WTC11 (cell line): ENCODE data around the gene CLEC1A. TPM values are rescaled to one million over a fixed set of nuclear protein-coding genes. Genes with fewer than 3 reads are reported as not detected.

ENCODE experiments used
- ATAC-seq: fragments of 200-7000 bp; cut with Tn5 transposase; 2 replicates; pipeline ENCODE4 v1.10.0; 2021; ENCODE audit warnings: mild to moderate bottlenecking, moderate library complexity
- CTCF ChIA-PET: fragments of 300-600 bp; sonication (Branson Sonifier 250); formaldehyde crosslinking; loops from one replicate; lab custom pipeline; 2021; ENCODE audit warnings: antibody characterized with exemption; lab: Charles Lee
- POLR2A ChIA-PET: fragments of 350-600 bp; sonication (Branson Sonifier 250); formaldehyde crosslinking; loops from one replicate; lab custom pipeline; 2021; ENCODE audit warnings: antibody characterized with exemption; lab: Charles Lee
- DNase-seq: peaks from one replicate; pipeline ENCODE4 v3.0.0; 2021; ENCODE audit warnings: low spot score
- H3K27ac Mint-ChIP-seq: 2 replicates; pipeline ENCODE4 v1.8.0; 2021; ENCODE audit warnings: mixed read lengths
- H3K27me3 Mint-ChIP-seq: 2 replicates; pipeline ENCODE4 v1.8.0; 2021; ENCODE audit warnings: low read depth, mild to moderate bottlenecking, moderate library complexity, mixed read lengths
- H3K36me3 Mint-ChIP-seq: 2 replicates; pipeline ENCODE4 v1.8.0; 2021; ENCODE audit warnings: mixed read lengths
- H3K4me1 Mint-ChIP-seq: 2 replicates; pipeline ENCODE4 v1.8.0; 2022; ENCODE audit warnings: mixed read lengths
- H3K4me3 Mint-ChIP-seq: 2 replicates; pipeline ENCODE4 v1.8.0; 2021; ENCODE audit warnings: mild to moderate bottlenecking, moderate library complexity, mixed read lengths
- H3K9me3 Mint-ChIP-seq: 2 replicates; pipeline ENCODE4 v1.8.0; 2021; ENCODE audit warnings: mixed read lengths
- CBFB ChIP-seq: sonication (generic); formaldehyde crosslinking; IDR thresholded peaks from 2 replicates; pipeline ENCODE4 v1.8.1; 2022; ENCODE audit warnings: mild to moderate bottlenecking, low read depth, missing genetic modification reagents
- ESRRA ChIP-seq: sonication (generic); formaldehyde crosslinking; IDR thresholded peaks from 2 replicates; pipeline ENCODE4 v1.8.1; 2022; ENCODE audit warnings: mild to moderate bottlenecking, missing genetic modification reagents, borderline replicate concordance
- OVOL2 ChIP-seq: fragments of 250-450 bp; sonication (Bioruptor Pico); IDR thresholded peaks from 2 replicates; pipeline ENCODE4 v1.9.0; 2021; ENCODE audit warnings: mild to moderate bottlenecking, borderline replicate concordance
- TCF7 ChIP-seq: sonication (generic); formaldehyde crosslinking; IDR thresholded peaks from 2 replicates; pipeline ENCODE4 v1.8.0; 2022; ENCODE audit warnings: mild to moderate bottlenecking, low read depth, missing genetic modification reagents, moderate library complexity
- TP53 ChIP-seq: sonication (generic); formaldehyde crosslinking; IDR thresholded peaks from 2 replicates; pipeline ENCODE4 v1.8.1; 2023; ENCODE audit warnings: mild to moderate bottlenecking, missing genetic modification reagents
- ZNF263 ChIP-seq: sonication (generic); formaldehyde crosslinking; IDR thresholded peaks from 2 replicates; pipeline ENCODE4 v1.8.1; 2022; ENCODE audit warnings: low read depth, mild to moderate bottlenecking, moderate library complexity, missing genetic modification reagents
- ZNF317 ChIP-seq: sonication (generic); formaldehyde crosslinking; IDR thresholded peaks from 2 replicates; pipeline ENCODE4 v1.8.1; 2023; ENCODE audit warnings: low read depth, mild to moderate bottlenecking, moderate library complexity, missing genetic modification reagents, borderline replicate concordance
- ZNF423 ChIP-seq: fragments of 250-450 bp; sonication (Bioruptor Pico); IDR thresholded peaks from 2 replicates; pipeline ENCODE4 v2.1.2; 2022; ENCODE audit warnings: mild to moderate bottlenecking, moderate library complexity
- total RNA-seq: library from RNA; stranded (reverse); gene quantifications from 3 replicates; pipeline ENCODE4 v1.2.3, GENCODE V29; 2021
- TF ChIP-seq, protein P1 (sequence below): sonication (generic); formaldehyde crosslinking; IDR thresholded peaks from 2 replicates; pipeline ENCODE4 v1.8.1; 2023; ENCODE audit warnings: mild to moderate bottlenecking, moderate library complexity, missing genetic modification reagents
- TF ChIP-seq, protein P2 (sequence below): sonication (generic); formaldehyde crosslinking; IDR thresholded peaks from 2 replicates; pipeline ENCODE4 v1.8.1; 2022; ENCODE audit warnings: low read depth, mild to moderate bottlenecking, moderate library complexity, missing genetic modification reagents, borderline replicate concordance
- TF ChIP-seq, protein P3 (sequence below): sonication (generic); formaldehyde crosslinking; IDR thresholded peaks from 2 replicates; pipeline ENCODE4 v1.8.1; 2022; ENCODE audit warnings: mild to moderate bottlenecking, missing genetic modification reagents, moderate library complexity, borderline replicate concordance
- TF ChIP-seq, protein P4 (sequence below): sonication (generic); formaldehyde crosslinking; conservative IDR thresholded peaks from 2 replicates; pipeline ENCODE4 v1.8.1; 2022; ENCODE audit warnings: mild to moderate bottlenecking, missing genetic modification reagents
- TF ChIP-seq, protein P5 (sequence below): sonication (generic); formaldehyde crosslinking; IDR thresholded peaks from 2 replicates; pipeline ENCODE4 v1.8.0; 2022; ENCODE audit warnings: mild to moderate bottlenecking, missing genetic modification reagents
- TF ChIP-seq, protein P6 (sequence below): sonication (generic); formaldehyde crosslinking; IDR thresholded peaks from 2 replicates; pipeline ENCODE4 v1.8.1; 2023; ENCODE audit warnings: mild to moderate bottlenecking, missing genetic modification reagents
- TF ChIP-seq, protein P7 (sequence below): sonication (generic); formaldehyde crosslinking; IDR thresholded peaks from 2 replicates; pipeline ENCODE4 v1.8.1; 2022; ENCODE audit warnings: mild to moderate bottlenecking, moderate library complexity, missing genetic modification reagents
- TF ChIP-seq, protein P8 (sequence below): sonication (generic); formaldehyde crosslinking; IDR thresholded peaks from 2 replicates; pipeline ENCODE4 v1.8.1; 2023; ENCODE audit warnings: mild to moderate bottlenecking, missing genetic modification reagents, moderate library complexity
- TF ChIP-seq, protein P9 (sequence below): sonication (generic); formaldehyde crosslinking; IDR thresholded peaks from 2 replicates; pipeline ENCODE4 v1.8.0; 2023; ENCODE audit warnings: mild to moderate bottlenecking, missing genetic modification reagents

The CLEC1A gene
- total RNA-seq, 1 experiment from 2014 or later: not detected

DNA sequence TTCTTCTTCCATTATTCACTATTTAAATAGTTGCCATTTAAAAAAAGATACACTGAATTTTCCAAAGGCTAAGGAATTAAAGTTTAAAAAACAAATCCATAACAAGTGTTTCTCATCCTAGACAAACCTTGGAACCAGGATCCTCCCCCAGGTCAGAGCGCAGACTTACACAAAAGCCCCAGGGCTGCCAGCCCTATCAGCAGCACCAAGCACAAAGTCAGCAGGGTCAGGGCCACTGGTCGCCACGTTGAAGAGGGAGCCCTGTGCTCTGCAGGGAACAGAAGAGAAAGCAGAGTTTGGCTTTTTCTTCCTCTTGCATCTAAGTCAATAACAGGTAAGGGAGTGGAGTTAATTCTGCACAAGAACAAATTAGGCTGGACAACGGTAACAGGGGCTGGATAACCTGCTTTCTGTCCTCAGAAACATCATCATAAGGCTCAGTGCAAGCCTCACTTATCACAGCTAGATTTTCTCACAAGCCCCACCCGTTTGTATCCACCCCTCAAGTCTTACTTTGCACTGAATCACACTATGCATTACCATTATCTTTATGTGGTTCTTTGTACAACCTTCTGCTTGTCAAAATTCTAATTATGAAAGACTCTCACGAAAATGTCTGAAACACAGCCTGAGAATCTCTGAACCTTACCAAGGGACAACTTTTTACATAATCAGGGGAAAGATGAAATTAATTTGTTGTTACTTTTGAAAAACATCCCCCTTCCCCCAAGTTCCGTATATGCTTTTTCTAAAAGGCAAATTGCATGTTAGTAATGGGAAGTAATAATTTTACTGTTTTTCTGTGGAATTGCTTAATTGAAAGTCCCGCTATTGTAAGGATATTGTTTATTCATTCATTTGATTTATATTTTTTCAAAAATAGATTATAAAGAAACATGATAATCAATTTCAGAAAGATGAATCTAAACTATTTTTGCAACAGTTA is 9.6 kb downstream of the CLEC1A start:
- H3K4me3 Mint-ChIP-seq: no peak overlapping the region
- ChIA-PET POLR2A (interaction anchor here (0.6 kb wide), 1 partner anchor 67 kb away, joined by 3 read pairs; no protein-coding TSS in a partner anchor), CTCF (no interaction called here)
- peaks cover 13% of the 10 kb centered on the region for H3K4me1 Mint-ChIP-seq
- H3K27ac Mint-ChIP-seq: no peak overlapping the region
- peaks cover 2% of the 10 kb centered on the region for H3K9me3 Mint-ChIP-seq
- no peak for DNase-seq
- no peaks in the 10 kb centered on the region for H3K27me3 Mint-ChIP-seq
- ATAC-seq: peak; percentile 80
- TF ChIP-seq TCF7 (CRISPR knock-in tag) (no peak), TP53 (no peak), OVOL2 (CRISPR knock-in tag) (no peak), ZNF263 (CRISPR knock-in tag) (no peak)
- TF ChIP-seq, protein P1, sequence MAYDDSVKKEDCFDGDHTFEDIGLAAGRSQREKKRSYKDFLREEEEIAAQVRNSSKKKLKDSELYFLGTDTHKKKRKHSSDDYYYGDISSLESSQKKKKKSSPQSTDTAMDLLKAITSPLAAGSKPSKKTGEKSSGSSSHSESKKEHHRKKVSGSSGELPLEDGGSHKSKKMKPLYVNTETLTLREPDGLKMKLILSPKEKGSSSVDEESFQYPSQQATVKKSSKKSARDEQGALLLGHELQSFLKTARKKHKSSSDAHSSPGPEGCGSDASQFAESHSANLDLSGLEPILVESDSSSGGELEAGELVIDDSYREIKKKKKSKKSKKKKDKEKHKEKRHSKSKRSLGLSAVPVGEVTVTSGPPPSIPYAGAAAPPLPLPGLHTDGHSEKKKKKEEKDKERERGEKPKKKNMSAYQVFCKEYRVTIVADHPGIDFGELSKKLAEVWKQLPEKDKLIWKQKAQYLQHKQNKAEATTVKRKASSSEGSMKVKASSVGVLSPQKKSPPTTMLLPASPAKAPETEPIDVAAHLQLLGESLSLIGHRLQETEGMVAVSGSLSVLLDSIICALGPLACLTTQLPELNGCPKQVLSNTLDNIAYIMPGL (CRISPR knock-in tag): no peak
- TF ChIP-seq, protein P2, sequence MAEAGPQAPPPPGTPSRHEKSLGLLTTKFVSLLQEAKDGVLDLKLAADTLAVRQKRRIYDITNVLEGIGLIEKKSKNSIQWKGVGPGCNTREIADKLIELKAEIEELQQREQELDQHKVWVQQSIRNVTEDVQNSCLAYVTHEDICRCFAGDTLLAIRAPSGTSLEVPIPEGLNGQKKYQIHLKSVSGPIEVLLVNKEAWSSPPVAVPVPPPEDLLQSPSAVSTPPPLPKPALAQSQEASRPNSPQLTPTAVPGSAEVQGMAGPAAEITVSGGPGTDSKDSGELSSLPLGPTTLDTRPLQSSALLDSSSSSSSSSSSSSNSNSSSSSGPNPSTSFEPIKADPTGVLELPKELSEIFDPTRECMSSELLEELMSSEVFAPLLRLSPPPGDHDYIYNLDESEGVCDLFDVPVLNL (CRISPR knock-in tag): no peak
- TF ChIP-seq, protein P3, sequence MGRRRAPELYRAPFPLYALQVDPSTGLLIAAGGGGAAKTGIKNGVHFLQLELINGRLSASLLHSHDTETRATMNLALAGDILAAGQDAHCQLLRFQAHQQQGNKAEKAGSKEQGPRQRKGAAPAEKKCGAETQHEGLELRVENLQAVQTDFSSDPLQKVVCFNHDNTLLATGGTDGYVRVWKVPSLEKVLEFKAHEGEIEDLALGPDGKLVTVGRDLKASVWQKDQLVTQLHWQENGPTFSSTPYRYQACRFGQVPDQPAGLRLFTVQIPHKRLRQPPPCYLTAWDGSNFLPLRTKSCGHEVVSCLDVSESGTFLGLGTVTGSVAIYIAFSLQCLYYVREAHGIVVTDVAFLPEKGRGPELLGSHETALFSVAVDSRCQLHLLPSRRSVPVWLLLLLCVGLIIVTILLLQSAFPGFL: no peak
- TF ChIP-seq, protein P4, sequence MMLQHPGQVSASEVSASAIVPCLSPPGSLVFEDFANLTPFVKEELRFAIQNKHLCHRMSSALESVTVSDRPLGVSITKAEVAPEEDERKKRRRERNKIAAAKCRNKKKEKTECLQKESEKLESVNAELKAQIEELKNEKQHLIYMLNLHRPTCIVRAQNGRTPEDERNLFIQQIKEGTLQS (CRISPR knock-in tag): no peak
- peaks cover 2% of the 10 kb centered on the region; the same call in 1 of the 2 replicates for H3K36me3 Mint-ChIP-seq

DNA sequence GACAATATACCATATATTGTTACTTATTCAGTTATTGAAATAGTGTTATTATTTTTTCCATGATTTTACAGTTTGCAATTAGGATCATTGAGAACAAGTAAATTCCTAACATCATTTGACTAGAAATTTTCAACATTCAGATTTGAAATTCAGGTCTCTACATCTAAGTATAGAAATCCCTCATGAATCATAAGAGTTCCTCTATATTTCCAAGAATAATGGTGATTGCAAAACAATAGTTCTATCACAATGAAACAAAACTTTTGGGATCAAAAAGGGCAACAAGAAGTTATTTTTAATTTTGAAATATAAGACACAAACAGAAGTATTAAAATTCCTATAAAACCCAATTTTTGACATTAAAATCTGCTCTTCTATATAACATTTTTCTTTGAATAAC is 10.8 kb downstream of the CLEC1A start:
- Mint-ChIP-seq H3K36me3 (peaks cover 4% of the 10 kb centered on the region; the same call in 1 of the 2 replicates), H3K27me3 (no peaks in the 10 kb centered on the region), H3K27ac (no peak overlapping the region), H3K4me1 (peaks cover 13% of the 10 kb centered on the region), H3K4me3 (no peak overlapping the region), H3K9me3 (peaks cover 9% of the 10 kb centered on the region)
- ChIA-PET POLR2A (no interaction called here), CTCF (no interaction called here)
- no peak for DNase-seq
- no peak for ATAC-seq
- TF ChIP-seq, protein P5, sequence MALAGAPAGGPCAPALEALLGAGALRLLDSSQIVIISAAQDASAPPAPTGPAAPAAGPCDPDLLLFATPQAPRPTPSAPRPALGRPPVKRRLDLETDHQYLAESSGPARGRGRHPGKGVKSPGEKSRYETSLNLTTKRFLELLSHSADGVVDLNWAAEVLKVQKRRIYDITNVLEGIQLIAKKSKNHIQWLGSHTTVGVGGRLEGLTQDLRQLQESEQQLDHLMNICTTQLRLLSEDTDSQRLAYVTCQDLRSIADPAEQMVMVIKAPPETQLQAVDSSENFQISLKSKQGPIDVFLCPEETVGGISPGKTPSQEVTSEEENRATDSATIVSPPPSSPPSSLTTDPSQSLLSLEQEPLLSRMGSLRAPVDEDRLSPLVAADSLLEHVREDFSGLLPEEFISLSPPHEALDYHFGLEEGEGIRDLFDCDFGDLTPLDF (CRISPR knock-in tag): no peak

DNA sequence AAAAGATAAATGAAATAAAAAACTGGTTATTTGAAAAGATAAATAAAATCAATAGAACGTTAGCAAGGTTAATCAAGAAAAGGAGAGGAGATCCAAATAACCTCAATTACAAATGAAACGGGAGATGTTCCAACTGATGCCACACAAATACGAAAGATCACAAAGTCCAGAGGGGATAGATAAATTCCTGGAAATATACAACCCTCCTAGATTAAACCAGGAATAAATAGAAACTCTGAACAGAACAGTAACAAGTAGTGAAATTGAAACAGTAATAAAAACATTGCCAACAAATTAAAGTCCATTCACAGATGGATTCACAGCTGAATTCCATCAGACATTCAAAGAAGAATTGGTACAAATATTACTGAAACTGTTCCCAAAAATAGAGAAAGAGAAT is 12.4 kb downstream of the CLEC1A start:
- ATAC-seq (no peak), DNase-seq (no peak)
- Mint-ChIP-seq H3K4me1 (peaks cover 13% of the 10 kb centered on the region), H3K27ac (no peak overlapping the region), H3K4me3 (no peak overlapping the region), H3K27me3 (no peaks in the 10 kb centered on the region), H3K9me3 (peaks cover 12% of the 10 kb centered on the region), H3K36me3 (peaks cover 4% of the 10 kb centered on the region; the same call in 1 of the 2 replicates)
- POLR2A ChIA-PET: no interaction called here
- CTCF ChIA-PET: no interaction called here
- TF ChIP-seq, protein P6, sequence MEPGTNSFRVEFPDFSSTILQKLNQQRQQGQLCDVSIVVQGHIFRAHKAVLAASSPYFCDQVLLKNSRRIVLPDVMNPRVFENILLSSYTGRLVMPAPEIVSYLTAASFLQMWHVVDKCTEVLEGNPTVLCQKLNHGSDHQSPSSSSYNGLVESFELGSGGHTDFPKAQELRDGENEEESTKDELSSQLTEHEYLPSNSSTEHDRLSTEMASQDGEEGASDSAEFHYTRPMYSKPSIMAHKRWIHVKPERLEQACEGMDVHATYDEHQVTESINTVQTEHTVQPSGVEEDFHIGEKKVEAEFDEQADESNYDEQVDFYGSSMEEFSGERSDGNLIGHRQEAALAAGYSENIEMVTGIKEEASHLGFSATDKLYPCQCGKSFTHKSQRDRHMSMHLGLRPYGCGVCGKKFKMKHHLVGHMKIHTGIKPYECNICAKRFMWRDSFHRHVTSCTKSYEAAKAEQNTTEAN (CRISPR knock-in tag): no peak
- no peak for TF ChIP-seq CBFB (CRISPR knock-in tag)
- TF ChIP-seq ZNF317 (CRISPR knock-in tag): no peak
- TF ChIP-seq, protein P7, sequence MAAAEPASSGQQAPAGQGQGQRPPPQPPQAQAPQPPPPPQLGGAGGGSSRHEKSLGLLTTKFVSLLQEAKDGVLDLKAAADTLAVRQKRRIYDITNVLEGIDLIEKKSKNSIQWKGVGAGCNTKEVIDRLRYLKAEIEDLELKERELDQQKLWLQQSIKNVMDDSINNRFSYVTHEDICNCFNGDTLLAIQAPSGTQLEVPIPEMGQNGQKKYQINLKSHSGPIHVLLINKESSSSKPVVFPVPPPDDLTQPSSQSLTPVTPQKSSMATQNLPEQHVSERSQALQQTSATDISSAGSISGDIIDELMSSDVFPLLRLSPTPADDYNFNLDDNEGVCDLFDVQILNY (CRISPR knock-in tag): no peak
- no peak for TF ChIP-seq ZNF263 (CRISPR knock-in tag)
- no peak for TF ChIP-seq ZNF423 (CRISPR knock-in tag)
- TF ChIP-seq, protein P8, sequence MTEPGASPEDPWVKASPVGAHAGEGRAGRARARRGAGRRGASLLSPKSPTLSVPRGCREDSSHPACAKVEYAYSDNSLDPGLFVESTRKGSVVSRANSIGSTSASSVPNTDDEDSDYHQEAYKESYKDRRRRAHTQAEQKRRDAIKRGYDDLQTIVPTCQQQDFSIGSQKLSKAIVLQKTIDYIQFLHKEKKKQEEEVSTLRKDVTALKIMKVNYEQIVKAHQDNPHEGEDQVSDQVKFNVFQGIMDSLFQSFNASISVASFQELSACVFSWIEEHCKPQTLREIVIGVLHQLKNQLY (CRISPR knock-in tag): no peak
- no peak for TF ChIP-seq OVOL2 (CRISPR knock-in tag)
- no peak for TF ChIP-seq ESRRA (CRISPR knock-in tag)
- TF ChIP-seq, protein P9, sequence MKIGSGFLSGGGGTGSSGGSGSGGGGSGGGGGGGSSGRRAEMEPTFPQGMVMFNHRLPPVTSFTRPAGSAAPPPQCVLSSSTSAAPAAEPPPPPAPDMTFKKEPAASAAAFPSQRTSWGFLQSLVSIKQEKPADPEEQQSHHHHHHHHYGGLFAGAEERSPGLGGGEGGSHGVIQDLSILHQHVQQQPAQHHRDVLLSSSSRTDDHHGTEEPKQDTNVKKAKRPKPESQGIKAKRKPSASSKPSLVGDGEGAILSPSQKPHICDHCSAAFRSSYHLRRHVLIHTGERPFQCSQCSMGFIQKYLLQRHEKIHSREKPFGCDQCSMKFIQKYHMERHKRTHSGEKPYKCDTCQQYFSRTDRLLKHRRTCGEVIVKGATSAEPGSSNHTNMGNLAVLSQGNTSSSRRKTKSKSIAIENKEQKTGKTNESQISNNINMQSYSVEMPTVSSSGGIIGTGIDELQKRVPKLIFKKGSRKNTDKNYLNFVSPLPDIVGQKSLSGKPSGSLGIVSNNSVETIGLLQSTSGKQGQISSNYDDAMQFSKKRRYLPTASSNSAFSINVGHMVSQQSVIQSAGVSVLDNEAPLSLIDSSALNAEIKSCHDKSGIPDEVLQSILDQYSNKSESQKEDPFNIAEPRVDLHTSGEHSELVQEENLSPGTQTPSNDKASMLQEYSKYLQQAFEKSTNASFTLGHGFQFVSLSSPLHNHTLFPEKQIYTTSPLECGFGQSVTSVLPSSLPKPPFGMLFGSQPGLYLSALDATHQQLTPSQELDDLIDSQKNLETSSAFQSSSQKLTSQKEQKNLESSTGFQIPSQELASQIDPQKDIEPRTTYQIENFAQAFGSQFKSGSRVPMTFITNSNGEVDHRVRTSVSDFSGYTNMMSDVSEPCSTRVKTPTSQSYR (CRISPR knock-in tag): no peak
